HG03378 (cell line): ENCODE data around the gene USP27X.

Experiments
- ATAC-seq: cut with Tn5 transposase; IDR thresholded peaks from one replicate; pipeline ENCODE4 v1.9.1; 2021; ENCODE audit warnings: mild to moderate bottlenecking, moderate library complexity; ENCODE audit not compliant: unreplicated experiment

USP27X gene

GRCh38 chrX:49880668-49881067 lies 1.4 kb downstream of the USP27X start:
- ATAC-seq: no peak

GRCh38 chrX:49884290-49884862 lies 5.1 kb downstream of the USP27X start:
- peak; percentile 65 for ATAC-seq

- ATAC-seq: no peak
Measured at GRCh38 chrX:49892542-49892941, 13.3 kb downstream of the USP27X start.

GRCh38 chrX:49896951-49897350 lies 17.7 kb downstream of the USP27X start:
- ATAC-seq: no peak

GRCh38 chrX:49901048-49901447 lies 21.8 kb downstream of the USP27X start:
- ATAC-seq: no peak

- ATAC-seq: peak; percentile 55
Measured at GRCh38 chrX:49910344-49910743, 31.1 kb downstream of the USP27X start.

GRCh38 chrX:49912086-49912485 lies 32.8 kb downstream of the USP27X start:
- ATAC-seq: no peak

GRCh38 chrX:49912861-49913260 lies 33.6 kb downstream of the USP27X start:
- no peak for ATAC-seq

- ATAC-seq: peak; percentile 84
Measured at GRCh38 chrX:49915361-49916222, 36.3 kb downstream of the USP27X start.

- no peak for ATAC-seq
Measured at GRCh38 chrX:49919617-49920016, 40.3 kb downstream of the USP27X start.

GRCh38 chrX:49921109-49921508 lies 41.8 kb downstream of the USP27X start:
- ATAC-seq: no peak

GRCh38 chrX:49922291-49923241 lies 43.3 kb downstream of the USP27X start, which contains the start of gene CLCN5:
CLCN5 (plus strand) TSS chrX:49922596; CDS start chrX:49925299, 2,703 bp downstream.
- ATAC-seq: peak; percentile 96

GRCh38 chrX:49925176-49925575 lies 45.9 kb downstream of the USP27X start:
- ATAC-seq: no peak

GRCh38 chrX:49930039-49930438 lies 50.8 kb downstream of the USP27X start:
- no peak for ATAC-seq
